Measurements from ENCODE around the gene RAB4B. TPM values are rescaled to one million over a fixed set of nuclear protein-coding genes. Genes with fewer than 3 reads are reported as not detected.
"Not testable (repeated sequence)": the region's sequence is repeated elsewhere in the genome, so short reads cannot be mapped to it uniquely, and the experiment has no call there.

RAB4B gene
- total RNA-seq, 1 donor from 2014 or later = 14.5 TPM

GRCh38 chr19:40819479-40820234 lies 41.6 kb downstream of the RAB4B start:
- TF ChIP-seq CTCF (IDR thresholded peaks at IDR 0.05; ENCODE audit: unreplicated experiment) = peak; percentile 93
- H3K27me3 Mint-ChIP-seq (ENCODE audit: low read depth); DNase-seq (ENCODE audit: low spot score in 2 of 2, unreplicated experiment in 2 of 2); H3K4me3 Mint-ChIP-seq; H3K9me3 Mint-ChIP-seq; H3K27ac Mint-ChIP-seq; H3K36me3 Mint-ChIP-seq: not testable (repeated sequence)
- peaks cover 35% of the 10 kb centered on the region for H3K4me1 Mint-ChIP-seq

- Mint-ChIP-seq H3K4me3 (no peak overlapping the region), H3K9me3 (no peaks in the 10 kb centered on the region), H3K27me3 (ENCODE audit: low read depth) (no peaks in the 10 kb centered on the region), H3K4me1 (peaks cover 30% of the 10 kb centered on the region), H3K36me3 (no peaks in the 10 kb centered on the region), H3K27ac (peak overlapping the region; percentile 92)
- no peak for TF ChIP-seq CTCF (IDR thresholded peaks at IDR 0.05; ENCODE audit: unreplicated experiment)
- DNase-seq (ENCODE audit: low spot score in 2 of 2, unreplicated experiment in 2 of 2) = no peak
Observed at GRCh38 chr19:40822161-40822560, 44.1 kb downstream of the RAB4B start.

GRCh38 chr19:40822704-40823553 lies 44.9 kb downstream of the RAB4B start:
- H3K4me1 Mint-ChIP-seq = peaks cover 30% of the 10 kb centered on the region
- not testable (repeated sequence) for H3K27me3 Mint-ChIP-seq (ENCODE audit: low read depth); H3K36me3 Mint-ChIP-seq; H3K9me3 Mint-ChIP-seq; DNase-seq (ENCODE audit: low spot score in 2 of 2, unreplicated experiment in 2 of 2); H3K4me3 Mint-ChIP-seq
- peak overlapping the region; percentile 92 for H3K27ac Mint-ChIP-seq

- not testable (repeated sequence) for H3K36me3 Mint-ChIP-seq; H3K27ac Mint-ChIP-seq; H3K9me3 Mint-ChIP-seq; DNase-seq (ENCODE audit: low spot score in 2 of 2, unreplicated experiment in 2 of 2); H3K4me3 Mint-ChIP-seq; H3K27me3 Mint-ChIP-seq (ENCODE audit: low read depth)
- peaks cover 21% of the 10 kb centered on the region for H3K4me1 Mint-ChIP-seq
Observed at GRCh38 chr19:40824916-40825315, 46.9 kb downstream of the RAB4B start.

- DNase-seq (ENCODE audit: low spot score in 2 of 2, unreplicated experiment in 2 of 2); H3K4me3 Mint-ChIP-seq; H3K27me3 Mint-ChIP-seq (ENCODE audit: low read depth); H3K27ac Mint-ChIP-seq; H3K9me3 Mint-ChIP-seq; H3K36me3 Mint-ChIP-seq: not testable (repeated sequence)
- peaks cover 21% of the 10 kb centered on the region for H3K4me1 Mint-ChIP-seq
Observed at GRCh38 chr19:40825460-40826095, 47.5 kb downstream of the RAB4B start.

GRCh38 chr19:40826312-40826698 lies 48.3 kb downstream of the RAB4B start:
- H3K4me3 Mint-ChIP-seq; H3K36me3 Mint-ChIP-seq; H3K9me3 Mint-ChIP-seq; DNase-seq (ENCODE audit: low spot score in 2 of 2, unreplicated experiment in 2 of 2); H3K27me3 Mint-ChIP-seq (ENCODE audit: low read depth); H3K27ac Mint-ChIP-seq: not testable (repeated sequence)
- H3K4me1 Mint-ChIP-seq = peaks cover 21% of the 10 kb centered on the region

- not testable (repeated sequence) for H3K36me3 Mint-ChIP-seq; DNase-seq (ENCODE audit: low spot score in 2 of 2, unreplicated experiment in 2 of 2)
- H3K4me1 Mint-ChIP-seq = peaks cover 25% of the 10 kb centered on the region
Observed at GRCh38 chr19:40826699-40827385, 48.8 kb downstream of the RAB4B start.

More at GRCh38 chr19:40826699-40827385, 48.8 kb downstream of the RAB4B start:
- H3K4me3 Mint-ChIP-seq; H3K9me3 Mint-ChIP-seq; H3K27ac Mint-ChIP-seq; H3K27me3 Mint-ChIP-seq (ENCODE audit: low read depth): not testable (repeated sequence)
